Measurements from ENCODE around the gene ACVR2B.

GRCh38 chr3:38507120-38507519 lies 53.4 kb downstream of the ACVR2B start:
- TF ChIP-seq CTCF (IDR thresholded peaks at IDR 0.05) (no peak), EZH2 (IDR thresholded peaks at IDR 0.05) (no peak)
